KOPT-K1 (cell line): ENCODE measurements around the gene CHD6.

Source experiments
- H3K27ac ChIP-seq: fragments of 200-600 bp; sonication (generic); 2 replicates; pipeline ENCODE4 v1.5.1; 2016; ENCODE audit warnings: antibody characterized with exemption, mild to moderate bottlenecking, low read depth, low read length; ENCODE audit not compliant: poor library complexity, severe bottlenecking
- H3K36me3 ChIP-seq: fragments of 200-600 bp; sonication (generic); 2 replicates; pipeline ENCODE4 v1.5.1; 2017; ENCODE audit warnings: antibody characterized with exemption, mild to moderate bottlenecking, low read length, moderate library complexity; ENCODE audit not compliant: insufficient read depth
- H3K9me3 ChIP-seq: fragments of 200-600 bp; sonication (generic); 2 replicates; pipeline ENCODE4 v1.5.1; 2017; ENCODE audit warnings: antibody characterized with exemption, low read length, mild to moderate bottlenecking; ENCODE audit not compliant: insufficient read depth, poor library complexity, severe bottlenecking

CHD6 gene

GRCh38 chr20:41352106-41352505, 266.1 kb downstream of the CHD6 start:
- no peak overlapping the region for H3K27ac ChIP-seq
- no peaks in the 10 kb centered on the region for H3K9me3 ChIP-seq
- no peaks in the 10 kb centered on the region for H3K36me3 ChIP-seq
